H1 (cell line): ENCODE data around the gene FOXN4. TPM values are rescaled to one million over a fixed set of nuclear protein-coding genes. Genes with fewer than 3 reads are reported as not detected.

Experiments
- CTCF ChIA-PET: fragments of 300-600 bp; sonication (Branson Sonifier 250); formaldehyde crosslinking; loops from one replicate; lab custom pipeline; 2021; ENCODE audit not compliant: partially characterized antibody; lab: Charles Lee
- POLR2A ChIA-PET: fragments of 300-600 bp; sonication (Branson Sonifier 250); formaldehyde crosslinking; loops from one replicate; lab custom pipeline; 2021; ENCODE audit warnings: inconsistent platforms; ENCODE audit not compliant: partially characterized antibody; lab: Charles Lee
- DNase-seq, 2 experiments: peaks; one replicate each; pipeline versions ENCODE4 v3.0.0 to v3.0.0-alpha.2; 2010 to 2022; ENCODE audit warnings: low spot score in 2 of 2, low read depth in 1 of 2, mixed read lengths in 1 of 2
- FAIRE-seq: peaks from 2 replicates; lab custom pipeline; 2011; peaks lifted over from hg19 to GRCh38; lab: Jason Lieb, UNC
- H2AFZ ChIP-seq: 2 replicates; pipeline ENCODE4 v1.8.1; 2012; ENCODE audit warnings: low read length, inconsistent platforms
- H2AK5ac ChIP-seq: 2 replicates; pipeline ENCODE4 v1.6.1; 2013; ENCODE audit warnings: low read depth, low read length
- H2BK120ac ChIP-seq: replicated peaks from 2 replicates; pipeline ENCODE3; 2013; ENCODE audit warnings: low read depth, low read length, inconsistent platforms
- H2BK12ac ChIP-seq: 2 replicates; pipeline ENCODE4 v1.6.1; 2013; ENCODE audit warnings: low read depth, low read length
- H2BK15ac ChIP-seq: 2 replicates; pipeline ENCODE4 v1.6.1; 2013; ENCODE audit warnings: low read length
- H2BK20ac ChIP-seq: 2 replicates; pipeline ENCODE4 v1.6.1; 2013; ENCODE audit warnings: low read length
- H2BK5ac ChIP-seq: 2 replicates; pipeline ENCODE4 v1.6.1; 2013; ENCODE audit warnings: low read depth, low read length
- H3K14ac ChIP-seq: 2 replicates; pipeline ENCODE4 v1.6.1; 2013; ENCODE audit warnings: inconsistent platforms; ENCODE audit not compliant: insufficient read length
- H3K18ac ChIP-seq: 2 replicates; pipeline ENCODE4 v1.6.1; 2013; ENCODE audit warnings: low read length; ENCODE audit errors: extremely low read depth
- H3K23ac ChIP-seq: 2 replicates; pipeline ENCODE4 v1.6.1; 2013; ENCODE audit warnings: inconsistent platforms; ENCODE audit not compliant: insufficient read length
- H3K23me2 ChIP-seq: 2 replicates; pipeline ENCODE4 v1.6.1; 2013; ENCODE audit warnings: low read depth, low read length
- H3K27ac ChIP-seq: 2 replicates; pipeline ENCODE4 v1.6.1; 2011; ENCODE audit warnings: low read depth, low read length, inconsistent platforms
- H3K27me3 ChIP-seq, 4 experiments: replicated peaks in 1 of 4; 1 replicate in 1 of 4; 2 replicates in 3 of 4; pipeline versions ENCODE4 v1.6.1 to v1.8.1; 2011 to 2013; ENCODE audit warnings: low read length in 3 of 4, mild to moderate bottlenecking in 3 of 4, inconsistent platforms in 2 of 4, mixed read lengths in 2 of 4, moderate library complexity in 1 of 4; ENCODE audit not compliant: control insufficient read depth in 3 of 4, insufficient read depth in 3 of 4; ENCODE audit errors: extremely low read depth in 1 of 4
- H3K36me3 ChIP-seq, 4 experiments: 2 replicates each; pipeline versions ENCODE4 v1.6.1 to v1.8.1; 2011 to 2013; ENCODE audit warnings: mild to moderate bottlenecking in 4 of 4, low read length in 3 of 4, moderate library complexity in 2 of 4, control low read depth in 1 of 4, inconsistent platforms in 1 of 4; ENCODE audit not compliant: insufficient read depth in 4 of 4, control insufficient read depth in 2 of 4
- H3K4ac ChIP-seq: replicated peaks from 2 replicates; pipeline ENCODE3; 2013; ENCODE audit warnings: low read length, low read depth, mixed read lengths, inconsistent platforms; ENCODE audit not compliant: insufficient read length
- H3K4me1 ChIP-seq, 4 experiments: replicated peaks in 1 of 4; 1 replicate in 1 of 4; 2 replicates in 3 of 4; pipeline versions ENCODE4 v1.6.1 to v1.8.1; 2011 to 2013; ENCODE audit warnings: low read length in 3 of 4, inconsistent platforms in 2 of 4, mixed read lengths in 1 of 4; ENCODE audit not compliant: insufficient read depth in 4 of 4, control insufficient read depth in 3 of 4
- H3K4me2 ChIP-seq, 2 experiments: 2 replicates each; pipeline versions ENCODE4 v1.6.1 to v1.8.1; 2011 to 2013; ENCODE audit warnings: low read depth in 2 of 2, low read length in 2 of 2, control low read depth in 1 of 2, inconsistent platforms in 1 of 2, mild to moderate bottlenecking in 1 of 2; ENCODE audit not compliant: insufficient read depth in 1 of 2
- H3K4me3 ChIP-seq, 4 experiments: fragments of 200-600, 300-600 bp in 1 of 4; sonication (generic), shearing (Covaris generic), sonication (Bioruptor Twin) in 1 of 4; 2 replicates each; pipeline versions ENCODE4 v1.5.1 to v1.8.1; 2011 to 2016; ENCODE audit warnings: low read length in 4 of 4, low read depth in 3 of 4, control low read depth in 2 of 4, inconsistent platforms in 2 of 4, mild to moderate bottlenecking in 2 of 4, mixed read lengths in 1 of 4, moderate library complexity in 1 of 4; ENCODE audit not compliant: insufficient read depth in 2 of 4; ENCODE audit errors: extremely low read depth in 1 of 4
- H3K56ac ChIP-seq: replicated peaks from 2 replicates; pipeline ENCODE3; 2013; ENCODE audit warnings: low read depth, mild to moderate bottlenecking, mixed read lengths, low read length, inconsistent platforms; ENCODE audit not compliant: insufficient read length
- H3K79me1 ChIP-seq: 2 replicates; pipeline ENCODE4 v1.6.1; 2013; ENCODE audit warnings: low read depth, low read length, control low read depth
- H3K79me2 ChIP-seq, 2 experiments: 2 replicates each; pipeline versions ENCODE4 v1.6.1 to v1.8.1; 2012 to 2013; ENCODE audit warnings: low read length in 2 of 2, mild to moderate bottlenecking in 2 of 2, inconsistent platforms in 1 of 2; ENCODE audit not compliant: insufficient read depth in 2 of 2, control insufficient read depth in 1 of 2
- H3K9ac ChIP-seq, 4 experiments: replicated peaks in 1 of 4; 1 replicate in 1 of 4; 2 replicates in 3 of 4; pipeline versions ENCODE4 v1.6.1 to v1.8.1; 2011 to 2013; ENCODE audit warnings: low read depth in 3 of 4, low read length in 3 of 4, control low read depth in 2 of 4, mild to moderate bottlenecking in 2 of 4, moderate library complexity in 2 of 4, inconsistent platforms in 1 of 4; ENCODE audit errors: extremely low read depth in 1 of 4
- H3K9me3 ChIP-seq, 2 experiments: 2 replicates each; pipeline versions ENCODE4 v1.6.1 to v1.8.1; 2012 to 2013; ENCODE audit warnings: mild to moderate bottlenecking in 2 of 2, moderate library complexity in 2 of 2, control low read depth in 1 of 2, inconsistent platforms in 1 of 2, low read depth in 1 of 2, low read length in 1 of 2, mixed read lengths in 1 of 2; ENCODE audit not compliant: insufficient read depth in 2 of 2
- H4K20me1 ChIP-seq, 2 experiments: replicated peaks in 1 of 2; 2 replicates each; pipeline versions ENCODE3 to v1.8.1; 2011 to 2013; ENCODE audit warnings: inconsistent platforms in 2 of 2, low read length in 2 of 2, mild to moderate bottlenecking in 1 of 2; ENCODE audit not compliant: insufficient read depth in 2 of 2, control insufficient read depth in 1 of 2
- H4K5ac ChIP-seq: 2 replicates; pipeline ENCODE4 v1.6.1; 2013; ENCODE audit warnings: low read length, low read depth, mixed read lengths, inconsistent platforms; ENCODE audit not compliant: insufficient read length
- H4K8ac ChIP-seq: 2 replicates; pipeline ENCODE4 v1.8.0; 2013; ENCODE audit warnings: mild to moderate bottlenecking, moderate library complexity, low read length, inconsistent platforms; ENCODE audit not compliant: insufficient read depth; ENCODE audit errors: extremely low read depth
- H4K91ac ChIP-seq: replicated peaks from 2 replicates; pipeline ENCODE3; 2013; ENCODE audit warnings: low read length, mixed read lengths, inconsistent platforms; ENCODE audit not compliant: insufficient read length
- ASH2L ChIP-seq: fragments of 200-600, 300-600 bp; sonication (generic); IDR thresholded peaks from one replicate; pipeline ENCODE4 v1.7.1; 2017; ENCODE audit warnings: low read length
- CBX5 ChIP-seq: fragments of 300-800, 300-1000 bp; sonication (generic); IDR thresholded peaks from 2 replicates; pipeline ENCODE4 v1.7.1; 2016; ENCODE audit warnings: antibody characterized with exemption, low read length, low read depth
- EZH2 ChIP-seq: fragments of 200-600 bp; sonication (generic); IDR thresholded peaks from 2 replicates; pipeline ENCODE4 v1.7.1; 2012; ENCODE audit warnings: low read depth, mild to moderate bottlenecking, moderate library complexity, low read length, inconsistent platforms; ENCODE audit not compliant: severe bottlenecking
- FOSL1 ChIP-seq: IDR thresholded peaks from 2 replicates; pipeline ENCODE4 v1.6.1; 2011; ENCODE audit warnings: mild to moderate bottlenecking, low read depth, low read length, moderate library complexity; ENCODE audit not compliant: insufficient read depth
- KDM5A ChIP-seq: fragments of 200-600 bp; IDR thresholded peaks from 2 replicates; pipeline ENCODE4 v1.7.1; 2012; ENCODE audit warnings: mild to moderate bottlenecking, low read length, inconsistent platforms, mixed read lengths
- SIX5 ChIP-seq: IDR thresholded peaks from 2 replicates; pipeline ENCODE4 v1.6.1; 2011; ENCODE audit warnings: mild to moderate bottlenecking, low read depth, low read length
- SUZ12 ChIP-seq: fragments of 200-600 bp; sonication (generic); IDR thresholded peaks from 2 replicates; pipeline ENCODE4 v1.6.1; 2012; ENCODE audit warnings: mild to moderate bottlenecking, inconsistent platforms, low read length, moderate library complexity, mixed read lengths
- TCF12 ChIP-seq: IDR thresholded peaks from 2 replicates; pipeline ENCODE4 v1.6.1; 2011; ENCODE audit warnings: low read depth, mild to moderate bottlenecking, low read length
- WGBS, 2 experiments: shearing (Covaris generic) in 1 of 2; methylation state at CpG; one replicate each; pipeline versions ENCODE4 v1.1.6 to v1.1.7; 2013 to 2015; ENCODE audit warnings: low lambda C conversion rate in 2 of 2, mixed read lengths in 2 of 2, inconsistent platforms in 1 of 2, low coverage in 1 of 2, missing lambda C conversion rate in 1 of 2; ENCODE audit not compliant: insufficient replicate concordance in 2 of 2, insufficient coverage in 1 of 2, insufficient read length in 1 of 2; ENCODE audit errors: extremely low coverage in 1 of 2, missing lambda C conversion rate in 1 of 2; 5-methylcytosine and 5-hydroxymethylcytosine counted together
- polyA plus RNA-seq, 7 experiments: library from polyadenylated mRNA; depleted of rRNA in 3 of 7; stranded (reverse) in 5 of 7; unstranded in 2 of 7; fragments of >200 nt in 5 of 7; fragments of 200-250 nt in 2 of 7; gene quantifications; 1 replicate in 5 of 7; 2 replicates in 1 of 7; 4 replicates in 1 of 7; pipeline versions ENCODE4 v1.2.1 to v1.2.3, GENCODE V29; 2011 to 2013; ENCODE audit warnings: missing spikeins in 2 of 7, mixed read lengths in 2 of 7
- total RNA-seq: library from RNA; stranded (reverse); fragmentation: NEBNext Ultra II Directional; extraction: Animal tissue kit (Norgen Biotek cat#: 25700); gene quantifications from 2 replicates; pipeline ENCODE4 v1.2.1, GENCODE V29; 2021
- TF ChIP-seq, protein P1 (sequence below): IDR thresholded peaks from 2 replicates; pipeline ENCODE4 v1.6.1; 2012; ENCODE audit warnings: inconsistent platforms

Gene FOXN4
- total and polyA plus RNA-seq, 2 of the 8 experiments (the other 6 are each of a cell fraction or from before 2014, with no cell fraction given): 0.26 to 0.29 TPM

DNA sequence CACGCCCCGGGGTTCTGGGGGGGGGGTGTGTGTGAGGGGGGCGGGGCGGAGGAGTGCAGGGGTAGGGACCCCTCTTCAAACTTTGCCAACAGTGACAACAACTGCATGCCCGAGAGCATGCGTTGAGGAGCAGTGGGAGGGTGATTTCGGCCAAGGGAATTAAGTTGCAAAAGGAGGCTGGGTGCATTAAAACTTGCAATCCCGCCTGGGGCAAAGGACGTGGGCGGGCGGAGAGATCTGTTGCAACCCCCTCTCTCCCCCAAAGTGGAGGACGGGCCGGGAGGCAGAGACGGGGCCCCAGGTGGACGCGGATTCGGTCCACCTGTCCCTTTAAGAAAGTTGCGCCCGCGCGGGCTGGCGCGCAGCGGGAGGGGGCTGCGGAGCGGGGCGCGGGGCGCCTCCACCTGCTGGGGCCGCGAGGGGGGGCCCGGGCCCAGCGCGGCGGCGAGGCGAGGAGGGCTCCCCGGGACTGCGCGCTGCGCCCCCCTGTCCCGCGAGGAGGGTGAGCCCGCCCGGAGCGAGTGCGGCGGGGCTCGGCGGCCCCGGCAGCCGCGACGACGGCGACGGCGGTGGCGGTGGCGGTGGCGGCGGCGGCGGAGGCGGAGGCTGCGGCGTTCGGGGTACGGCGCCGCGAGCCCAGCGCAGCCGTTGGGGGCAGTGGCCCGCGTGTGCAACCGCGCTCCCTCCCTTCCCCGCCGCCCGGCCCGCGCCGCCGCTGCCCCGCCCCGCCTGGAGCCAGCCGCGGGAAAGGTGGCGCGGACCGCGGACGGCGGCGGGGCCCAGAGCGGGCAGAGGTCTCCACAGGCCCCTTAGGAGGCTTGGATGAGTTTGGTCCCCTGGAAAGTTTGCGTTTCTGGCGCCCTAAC is 530 bp upstream of the FOXN4 start:
- H3K14ac ChIP-seq: no peak overlapping the region
- FAIRE-seq (no peak), DNase-seq (peak in 1 of 2 experiments; percentile 69)
- peak; percentile 23 for TF ChIP-seq ASH2L
- TF ChIP-seq SIX5: no peak
- TF ChIP-seq EZH2: peak; percentile 0
- TF ChIP-seq, protein P1, sequence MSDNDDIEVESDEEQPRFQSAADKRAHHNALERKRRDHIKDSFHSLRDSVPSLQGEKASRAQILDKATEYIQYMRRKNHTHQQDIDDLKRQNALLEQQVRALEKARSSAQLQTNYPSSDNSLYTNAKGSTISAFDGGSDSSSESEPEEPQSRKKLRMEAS: peak; percentile 69
- TF ChIP-seq FOSL1: no peak
- no peak for TF ChIP-seq KDM5A
- no peak for TF ChIP-seq SUZ12
- TF ChIP-seq TCF12: no peak
- no peak for TF ChIP-seq CBX5
- H2BK15ac ChIP-seq: no peak overlapping the region
- H4K5ac ChIP-seq: no peak overlapping the region
- H4K91ac ChIP-seq: no peak overlapping the region
- ChIA-PET POLR2A (interaction anchor here (1.2 kb wide), 1 partner anchor 21 kb away, joined by 4 read pairs; no protein-coding TSS in a partner anchor), CTCF (interaction anchor here (1.6 kb wide), 1 partner anchor 14 kb away, joined by 3 read pairs; no protein-coding TSS in a partner anchor)
- H2AK5ac ChIP-seq: no peak overlapping the region
- H3K79me2 ChIP-seq: no peaks in the 10 kb centered on the region
- peaks cover 8% of the 10 kb centered on the region; the same call in 1 of the 2 replicates for H3K23me2 ChIP-seq
- peaks cover 0 to 6% (median under 1%) of the 10 kb centered on the region in 4 experiments; a peak in 2 of 7 replicates for H3K4me1 ChIP-seq
- peak overlapping the region; percentile 47 to 73 (median 59) for H3K4me3 ChIP-seq
- no peak overlapping the region for H3K18ac ChIP-seq
- no peaks in the 10 kb centered on the region for H3K36me3 ChIP-seq
- H2BK120ac ChIP-seq: no peak overlapping the region
- no peak overlapping the region for H3K27ac ChIP-seq
- peak overlapping the region; percentile 88 for H2AFZ ChIP-seq
- H3K23ac ChIP-seq: no peak overlapping the region
- H3K4ac ChIP-seq: no peak overlapping the region
- H2BK20ac ChIP-seq: no peak overlapping the region
- H4K20me1 ChIP-seq: peaks cover 0 to 1% of the 10 kb centered on the region in 2 experiments
- H3K9ac ChIP-seq: peak overlapping the region in 1 of 4 experiments; percentile 4; a peak in 1 of 7 replicates
- peaks cover 10 to 54% (median 40%) of the 10 kb centered on the region in 4 experiments for H3K27me3 ChIP-seq
- no peaks in the 10 kb centered on the region for H3K79me1 ChIP-seq
- no peak overlapping the region for H3K56ac ChIP-seq
- no peak overlapping the region for H2BK12ac ChIP-seq
- peak overlapping the region; percentile 83 to 96 for H3K4me2 ChIP-seq
- H2BK5ac ChIP-seq: no peak overlapping the region
- H3K9me3 ChIP-seq: no peaks in the 10 kb centered on the region
- WGBS, 2 experiments: 0% methylated on average over 12 of the region's 99 CpGs; no CpG with 5 or more reads in 1 of the 2 experiments
- no peak overlapping the region; the same call in 1 of the 2 replicates for H4K8ac ChIP-seq
